HG03097 (cell line): ENCODE measurements around the gene SPEG.
A peak's percentile ranks its signal among the peaks of the same experiment; 100 is the strongest.

Experiments used
- ATAC-seq: cut with Tn5 transposase; IDR thresholded peaks from one replicate; pipeline ENCODE4 v1.9.1; 2021; ENCODE audit not compliant: unreplicated experiment, low FRiP score

The SPEG gene

GRCh38 chr2:219492575-219492974 is 57.9 kb downstream of the SPEG start:
- ATAC-seq = no peak

GRCh38 chr2:219493086-219493485 is 58.4 kb downstream of the SPEG start:
- no peak for ATAC-seq

GRCh38 chr2:219494952-219495530 is 60.4 kb downstream of the SPEG start:
- ATAC-seq = no peak

GRCh38 chr2:219495531-219496122 is 61.0 kb downstream of the SPEG start:
- ATAC-seq = no peak

- no peak for ATAC-seq
Measured at GRCh38 chr2:219496247-219496824, 61.7 kb downstream of the SPEG start.

GRCh38 chr2:219496825-219497494 is 62.3 kb downstream of the SPEG start:
- ATAC-seq = no peak

GRCh38 chr2:219497495-219498279 is 63.0 kb downstream of the SPEG start:
- no peak for ATAC-seq

GRCh38 chr2:219498280-219499057 is 63.8 kb downstream of the SPEG start, which contains the start of gene GMPPA:
GMPPA (plus strand) TSS chr2:219498891; CDS start chr2:219499976, 1,085 bp downstream.
- peak; percentile 90 for ATAC-seq

- no peak for ATAC-seq
Measured at GRCh38 chr2:219499058-219499307, 64.3 kb downstream of the SPEG start.

GRCh38 chr2:219499555-219499954 is 64.9 kb downstream of the SPEG start:
- ATAC-seq = no peak

- no peak for ATAC-seq
Measured at GRCh38 chr2:219500135-219500534, 65.5 kb downstream of the SPEG start.

GRCh38 chr2:219501849-219502248 is 67.2 kb downstream of the SPEG start:
- ATAC-seq = no peak

- ATAC-seq = no peak
Measured at GRCh38 chr2:219502618-219503017, 68.0 kb downstream of the SPEG start.

- ATAC-seq = no peak
Measured at GRCh38 chr2:219505585-219505984, 70.9 kb downstream of the SPEG start.

GRCh38 chr2:219506153-219506801 is 71.6 kb downstream of the SPEG start:
- ATAC-seq = no peak

- no peak for ATAC-seq
Measured at GRCh38 chr2:219506802-219507526, 72.3 kb downstream of the SPEG start.

- no peak for ATAC-seq
Measured at GRCh38 chr2:219507581-219508443, 73.2 kb downstream of the SPEG start.

GRCh38 chr2:219508444-219508734 is 73.7 kb downstream of the SPEG start:
- ATAC-seq = no peak
